ENCODE measurements around the gene RIMKLB. TPM values are rescaled to one million over a fixed set of nuclear protein-coding genes. Genes with fewer than 3 reads are reported as not detected.

RIMKLB gene
- total and polyA plus RNA-seq, 10 of the 15 experiments (the other 5 are each of a cell fraction or from before 2014, with no cell fraction given): 0.15 to 0.83 (median 0.46) TPM

DNA sequence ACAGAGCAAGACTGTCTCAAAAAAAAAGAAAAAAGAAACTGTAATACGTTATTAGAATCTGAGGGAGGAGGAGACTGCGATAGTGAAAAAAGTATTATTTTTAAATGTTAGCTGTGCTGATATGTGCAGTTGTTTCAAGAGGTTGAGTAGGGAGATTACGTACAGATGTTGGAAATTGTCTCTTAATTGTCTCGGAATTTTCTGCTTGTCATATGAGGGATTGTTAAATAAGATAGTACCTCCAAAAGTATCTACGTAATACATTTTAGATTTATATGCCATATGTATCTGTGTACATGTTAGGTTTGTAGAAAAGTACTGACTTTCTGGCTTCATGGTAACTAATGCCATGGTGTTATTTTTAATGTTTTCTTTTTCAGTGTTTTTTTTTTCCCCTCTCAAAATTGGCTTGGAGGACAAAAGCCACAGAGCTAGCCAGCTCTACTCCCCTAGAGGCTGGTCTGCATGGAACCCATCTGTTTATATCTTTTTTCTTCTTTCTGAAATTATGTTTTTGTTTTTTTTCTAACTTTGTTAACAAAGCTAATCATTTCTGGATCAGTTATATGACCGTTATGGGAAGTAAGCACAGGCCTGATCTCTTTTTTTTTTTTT, 3.4 kb downstream of the RIMKLB start:
- intact Hi-C loops (cut with micrococcal nuclease; ENCODE audit: unreplicated experiment) (no loop called here), in situ Hi-C loops (cut with MboI) (no loop called here)
- RAD21 ChIA-PET (ENCODE audit: unreplicated experiment): no interaction called here
- Histone ChIP-seq H3K36me3 (ENCODE audit: control insufficient read depth in 2 of 2, insufficient read depth in 2 of 2, low read length in 1 of 2) (no peaks in the 10 kb centered on the region), H3K27ac (ENCODE audit: control insufficient read depth, insufficient read depth) (no peak overlapping the region), H3K4me1 (ENCODE audit: control insufficient read depth, insufficient read depth, low read length) (no peaks in the 10 kb centered on the region), H3K9me3 (replicated peaks; ENCODE audit: control insufficient read depth, insufficient read depth, low read length) (no peaks in the 10 kb centered on the region), H3K9ac (ENCODE audit: control insufficient read depth, insufficient read depth, low read length) (no peak overlapping the region), H3K27me3 (replicated peaks in 1 of 2; ENCODE audit: control insufficient read depth in 2 of 2, insufficient read depth in 2 of 2, low read length in 1 of 2) (peaks cover 1 to 12% of the 10 kb centered on the region in 2 experiments; a peak in 2 of 4 replicates), H2AFZ (ENCODE audit: control insufficient read depth, low read depth, low read length) (no peak overlapping the region), H3K4me2 (ENCODE audit: control insufficient read depth, insufficient read depth) (no peak overlapping the region), H4K20me1 (ENCODE audit: control insufficient read depth, insufficient read depth) (no peaks in the 10 kb centered on the region), H3K79me2 (ENCODE audit: control insufficient read depth, insufficient read depth, low read length) (no peaks in the 10 kb centered on the region), H3K4me3 (no peak overlapping the region)
- SMC1A ChIA-PET (ENCODE audit: uncharacterized antibody, unreplicated experiment): interaction anchor here (0.6 to 1.2 kb wide), 4 partner anchors 16 to 482 kb away, joined by 3 to 6 read pairs (median 4); no protein-coding TSS in a partner anchor
- WGBS (ENCODE audit: insufficient coverage, insufficient replicate concordance, low lambda C conversion rate, missing lambda C conversion rate): 83% methylated on average over 6 of the region's 6 CpGs
- TF ChIP-seq YY1 (IDR thresholded peaks at IDR 0.05; ENCODE audit: low read depth, low read length) (no peak), NFYA (IDR thresholded peaks at IDR 0.05; ENCODE audit: borderline replicate concordance, low read depth, low read length) (no peak), CHD4 (IDR thresholded peaks at IDR 0.05) (no peak), SREBF1 (IDR thresholded peaks at IDR 0.05; ENCODE audit: low read length) (no peak), BACH1 (IDR thresholded peaks at IDR 0.05; ENCODE audit: borderline replicate concordance) (no peak), RAD51 (IDR thresholded peaks at IDR 0.05) (no peak), POLR2AphosphoS2 (IDR thresholded peaks at IDR 0.05; ENCODE audit: low read depth, low read length) (no peak), TCF12 (IDR thresholded peaks at IDR 0.05; ENCODE audit: low read depth, low read length) (no peak), TARDBP (IDR thresholded peaks at IDR 0.05; ENCODE audit: borderline replicate concordance) (no peak), E2F8 (IDR thresholded peaks at IDR 0.05; ENCODE audit: low read depth, partially characterized antibody) (no peak), HCFC1 (IDR thresholded peaks at IDR 0.05; ENCODE audit: low read length) (no peak), NBN (IDR thresholded peaks at IDR 0.05) (no peak), CBFB (IDR thresholded peaks at IDR 0.05; ENCODE audit: low read depth) (no peak), ZNF207 (IDR thresholded peaks at IDR 0.05; ENCODE audit: borderline replicate concordance) (no peak), RAD21 (IDR thresholded peaks at IDR 0.05; ENCODE audit: insufficient read depth, low read depth, low read length) (no peak), RBBP5 (conservative IDR thresholded peaks at IDR 0.05) (no peak)
- no peak for ATAC-seq
- no TSS peak for BruUV-seq (replicated peaks)
- no peak for DNase-seq (ENCODE audit: low read depth, low spot score)
- POLR2A ChIA-PET: no interaction called here
- no peak for FAIRE-seq
- CTCF ChIA-PET: interaction anchor here (0.6 to 0.8 kb wide), 2 partner anchors 40 to 159 kb away, joined by 4 to 6 read pairs; no protein-coding TSS in a partner anchor
